GM18502 (cell line): ENCODE data around the gene LIN28B.
"Not testable (repeated sequence)": the region's sequence is repeated elsewhere in the genome, so short reads cannot be mapped to it uniquely, and the experiment has no call there.

Experiments
- ATAC-seq: cut with Tn5 transposase; IDR thresholded peaks from one replicate; pipeline ENCODE4 v1.9.1; 2021; ENCODE audit warnings: mild to moderate bottlenecking; ENCODE audit not compliant: unreplicated experiment, poor library complexity

The LIN28B gene

GRCh38 chr6:104955927-104956730, 778 bp upstream of the LIN28B start:
- no peak for ATAC-seq

DNA sequence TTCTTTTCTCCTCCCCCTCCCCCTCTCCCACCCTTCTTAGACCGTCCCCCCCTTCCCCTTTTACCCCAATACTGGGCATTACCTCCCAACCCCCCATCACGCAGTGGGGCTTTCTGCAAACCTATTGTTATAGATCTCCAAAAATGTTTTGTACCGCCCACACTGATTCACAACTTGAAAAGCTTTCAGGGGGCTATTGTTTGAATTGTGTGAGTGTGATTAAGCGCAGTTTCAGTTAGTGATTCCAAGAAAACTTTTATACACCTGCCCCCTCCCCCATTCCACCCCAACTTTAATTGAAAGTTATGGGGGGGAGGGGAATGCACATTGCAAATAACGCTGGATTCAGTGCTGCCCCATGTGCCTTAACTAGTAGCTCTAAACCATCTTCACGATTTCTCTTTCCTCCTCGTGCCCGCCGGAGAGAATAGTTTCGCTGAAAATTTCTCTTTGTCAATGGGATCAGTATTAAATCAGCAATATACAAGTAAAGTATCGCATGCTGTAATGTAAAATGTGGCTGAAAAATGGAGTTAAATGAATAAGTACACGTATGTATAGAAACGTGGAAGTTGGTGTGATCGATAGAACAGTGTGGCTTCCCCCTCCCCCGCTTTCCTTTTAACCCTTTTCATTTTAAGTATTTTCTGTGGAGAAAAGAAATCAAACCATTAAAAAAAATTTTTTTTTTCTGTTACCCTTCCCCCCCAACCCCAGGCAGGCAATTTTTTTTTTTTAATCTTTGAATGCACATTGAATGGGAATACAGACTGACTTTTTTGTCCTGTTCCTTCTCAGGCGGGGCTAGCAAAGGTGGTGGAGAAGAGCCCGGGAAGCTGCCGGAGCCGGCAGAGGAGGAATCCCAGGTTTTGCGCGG, 632 bp downstream of the LIN28B start:
- no peak for ATAC-seq

DNA sequence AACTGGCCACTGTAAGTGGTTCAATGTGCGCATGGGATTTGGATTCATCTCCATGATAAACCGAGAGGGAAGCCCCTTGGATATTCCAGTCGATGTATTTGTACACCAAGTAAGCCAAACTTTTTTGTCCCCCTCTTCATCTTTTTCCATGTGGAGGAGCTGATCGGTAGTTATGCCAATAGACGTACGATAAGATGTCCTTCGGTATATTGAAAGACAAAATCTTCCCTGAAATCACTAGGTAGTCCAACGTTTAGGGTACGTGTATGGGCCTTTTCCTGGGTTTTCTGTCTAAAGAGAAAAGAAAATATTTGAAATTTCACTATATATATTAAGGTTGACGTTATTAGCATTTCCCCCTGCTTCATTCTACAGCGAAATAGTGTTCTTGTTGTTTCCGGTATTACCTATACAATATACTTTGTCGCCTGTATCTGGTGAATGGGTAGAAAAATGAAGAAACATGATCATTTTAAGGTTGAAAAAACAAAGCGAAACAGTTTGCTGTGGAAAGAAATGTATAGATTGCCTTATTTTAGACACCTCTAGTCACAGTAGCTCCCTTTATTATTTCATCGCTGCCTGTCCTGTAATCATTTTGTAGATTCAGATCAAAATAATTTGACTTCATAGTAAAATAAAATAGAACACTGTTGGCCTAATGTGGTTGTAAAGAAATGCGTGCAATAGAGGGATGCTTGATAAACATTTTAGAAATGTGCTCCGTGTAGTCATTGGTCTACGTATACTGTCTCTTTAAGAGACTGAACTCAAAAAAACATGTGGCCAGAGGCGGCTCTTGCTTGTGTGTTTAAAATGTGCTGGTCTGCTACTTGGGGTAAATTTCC, 1.5 kb downstream of the LIN28B start:
- no peak for ATAC-seq

GRCh38 chr6:104959026-104959858, 2.3 kb downstream of the LIN28B start:
- no peak for ATAC-seq

- ATAC-seq = no peak
Observed at GRCh38 chr6:104969108-104969507, 12.2 kb downstream of the LIN28B start.

- no peak for ATAC-seq
Observed at GRCh38 chr6:104969785-104970581, 13.1 kb downstream of the LIN28B start.

GRCh38 chr6:104973404-104973803, 16.5 kb downstream of the LIN28B start:
- no peak for ATAC-seq

GRCh38 chr6:104983296-104983695, 26.4 kb downstream of the LIN28B start:
- ATAC-seq = no peak

DNA sequence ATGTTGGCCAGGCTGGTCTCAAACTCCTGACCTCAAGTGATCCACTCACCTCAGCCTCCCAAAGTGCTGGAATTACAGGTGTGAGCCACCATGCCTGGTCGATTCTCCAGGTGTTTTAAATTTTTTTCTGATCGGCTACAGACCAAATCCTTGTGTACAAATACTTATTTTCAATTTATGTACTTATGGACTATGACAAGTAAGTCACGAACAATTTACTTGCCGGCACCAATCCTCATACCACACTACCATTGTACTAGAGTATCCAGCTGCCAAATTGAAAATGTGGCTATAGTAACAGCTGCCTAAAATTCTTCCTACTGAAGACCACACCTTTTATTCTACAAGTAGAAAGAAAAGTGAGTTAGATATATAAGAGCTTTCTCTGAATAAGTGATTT, 26.9 kb downstream of the LIN28B start:
- no peak for ATAC-seq

GRCh38 chr6:104984831-104985230, 27.9 kb downstream of the LIN28B start:
- ATAC-seq = no peak

DNA sequence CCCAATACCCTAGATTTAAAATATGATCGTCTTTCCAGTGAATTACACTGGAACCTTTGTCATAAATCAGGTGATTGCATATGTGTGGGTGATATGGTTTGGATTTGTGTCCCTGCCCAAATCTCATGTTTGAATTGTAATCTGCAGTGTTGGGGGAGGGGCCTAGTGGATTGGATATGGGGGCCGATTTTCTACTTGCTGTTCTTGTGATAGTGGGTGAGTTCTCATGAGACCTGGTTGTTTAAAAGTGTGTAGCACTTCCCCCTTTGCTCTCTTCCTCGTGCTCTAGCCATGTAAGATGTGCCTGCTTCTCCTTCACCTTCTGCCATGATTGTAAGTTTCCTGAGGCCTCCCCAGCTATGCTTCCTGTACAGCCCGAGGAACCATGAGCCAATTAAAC, 29.0 kb downstream of the LIN28B start:
- not testable (repeated sequence) for ATAC-seq

DNA sequence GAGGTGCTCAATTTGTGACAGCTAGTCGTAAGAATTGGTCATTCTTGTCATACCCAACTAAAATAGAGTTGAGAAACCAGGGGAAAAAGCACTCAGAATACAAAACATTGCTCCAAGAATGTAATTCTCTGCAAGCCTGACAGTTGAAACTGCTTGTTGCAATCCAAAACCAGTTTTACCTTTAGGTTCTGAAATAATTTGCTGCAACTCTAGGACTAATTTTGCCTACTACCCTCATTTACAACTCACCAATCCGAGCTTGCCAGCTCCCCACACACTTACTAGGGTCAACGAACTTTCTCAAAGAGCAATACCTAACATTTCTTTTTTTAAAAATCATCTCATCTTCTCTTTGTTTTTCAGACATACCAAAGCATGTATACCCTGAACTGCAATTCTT, 29.7 kb downstream of the LIN28B start:
- ATAC-seq = no peak

DNA sequence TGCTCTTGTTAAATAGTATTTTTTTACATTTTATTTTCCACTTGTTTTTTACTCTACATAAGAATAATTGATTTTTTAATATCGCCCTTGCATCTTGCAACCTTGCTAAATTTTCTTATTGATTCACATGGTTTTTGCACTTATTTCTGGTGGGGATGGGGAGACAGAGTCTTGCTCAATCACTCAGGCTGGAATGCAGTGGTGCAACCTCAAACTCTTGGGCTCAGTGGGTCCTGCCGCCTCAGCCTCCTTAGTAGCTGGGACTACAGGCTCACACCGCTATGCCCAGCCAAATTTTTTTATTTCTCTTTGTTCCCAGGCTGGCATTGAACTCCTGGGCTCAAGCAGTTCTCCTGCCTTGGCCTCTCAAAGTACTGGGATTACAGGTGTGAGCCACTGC, 30.3 kb downstream of the LIN28B start:
- ATAC-seq = no peak

DNA sequence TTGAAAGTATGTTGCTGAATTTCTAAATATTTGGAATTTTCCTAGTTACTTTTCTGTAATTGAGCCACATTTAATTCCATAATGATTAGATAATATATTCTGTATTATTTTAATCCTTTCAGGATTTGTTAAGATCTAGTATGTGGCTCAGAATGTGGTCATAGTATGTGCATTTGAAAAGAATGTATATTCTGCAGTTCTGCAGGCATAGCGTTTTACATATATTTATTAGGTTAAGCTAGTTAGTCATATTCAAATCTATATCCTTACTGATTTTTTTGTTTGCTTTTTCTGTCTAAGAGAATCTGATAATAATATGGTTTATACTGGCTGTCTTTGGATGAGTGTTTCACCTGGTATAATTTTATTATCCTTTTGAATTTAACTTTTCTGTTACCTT, 33.2 kb downstream of the LIN28B start:
- no peak for ATAC-seq

DNA sequence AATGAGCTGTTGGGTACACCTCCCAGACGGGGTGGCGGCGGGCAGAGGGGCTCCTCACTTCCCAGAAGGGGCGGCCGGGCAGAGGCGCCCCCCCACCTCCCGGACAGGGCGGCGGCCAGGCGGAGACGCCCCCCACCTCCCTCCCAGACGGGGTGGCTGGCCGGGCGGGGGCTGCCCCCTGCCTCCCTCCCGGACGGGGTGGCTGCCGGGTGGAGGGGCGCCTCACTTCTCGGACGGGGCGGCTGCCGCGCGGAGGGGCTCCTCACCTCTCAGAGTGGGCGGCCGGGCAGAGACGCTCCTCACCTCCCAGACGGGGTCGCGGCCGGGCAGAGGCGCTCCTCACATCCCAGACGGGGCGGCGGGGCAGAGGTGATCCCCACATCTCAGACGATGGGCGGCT, 34.2 kb downstream of the LIN28B start:
- not testable (repeated sequence) for ATAC-seq

DNA sequence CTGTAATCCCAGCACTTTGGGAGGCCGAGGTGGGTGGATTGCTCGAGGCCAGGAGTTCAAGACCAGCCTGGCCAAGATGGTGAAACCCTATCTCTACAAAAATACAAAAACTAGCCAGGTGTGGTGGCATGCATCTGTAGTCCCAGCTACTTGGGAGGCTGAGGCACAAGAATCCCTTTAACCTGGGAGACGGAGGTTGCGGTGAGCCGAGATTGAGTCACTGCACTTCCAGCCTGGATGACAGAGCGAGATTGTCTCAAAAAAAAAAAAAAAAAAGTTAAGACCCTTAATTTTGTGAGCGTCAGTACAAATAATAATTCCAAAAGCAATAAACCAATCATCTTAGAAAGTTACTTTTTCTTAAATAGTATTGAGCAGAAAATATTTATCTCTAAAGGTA, 36.7 kb downstream of the LIN28B start:
- not testable (repeated sequence) for ATAC-seq

GRCh38 chr6:104995989-104996617, 39.2 kb downstream of the LIN28B start:
- no peak for ATAC-seq

DNA sequence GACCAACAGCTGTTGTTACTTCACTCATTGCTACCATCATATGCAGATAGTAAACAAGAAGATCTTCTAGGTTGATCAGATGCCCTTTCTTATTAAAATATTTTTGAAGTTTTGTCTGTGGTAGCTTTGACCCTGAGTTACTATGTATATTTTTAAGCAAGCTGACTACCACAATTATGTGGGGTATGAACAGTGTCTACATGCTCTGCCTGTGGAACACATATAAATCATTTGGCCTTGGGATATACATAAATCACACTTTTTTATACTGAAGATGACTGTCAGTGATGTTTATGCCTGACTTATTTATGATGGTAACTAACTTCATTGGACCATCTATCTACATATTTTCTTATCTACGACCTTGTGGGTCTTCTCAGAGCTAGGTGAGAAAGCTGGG, 44.2 kb downstream of the LIN28B start:
- no peak for ATAC-seq
